Muscle of leg (tissue), 11 donors: Measurements from ENCODE around the gene DPH1. TPM values are rescaled to one million over a fixed set of nuclear protein-coding genes. Genes with fewer than 3 reads are reported as not detected.

Experiments used
- DNase-seq: peaks from one replicate; pipeline ENCODE4 v3.0.0; 2013
- H3K27ac ChIP-seq: one replicate; pipeline ENCODE4 v1.5.1; 2013; ENCODE audit warnings: mild to moderate bottlenecking, low read length, control low read depth
- H3K27me3 ChIP-seq: one replicate; pipeline ENCODE4 v1.6.1; 2013; ENCODE audit warnings: low read length; ENCODE audit not compliant: control insufficient read depth, insufficient read depth
- H3K36me3 ChIP-seq: one replicate; pipeline ENCODE4 v1.6.1; 2013; ENCODE audit warnings: low read length; ENCODE audit not compliant: control insufficient read depth, insufficient read depth
- H3K4me1 ChIP-seq: one replicate; pipeline ENCODE4 v1.6.1; 2013; ENCODE audit warnings: low read length; ENCODE audit not compliant: control insufficient read depth, insufficient read depth
- H3K4me3 ChIP-seq: one replicate; pipeline ENCODE4 v1.5.1; 2013; ENCODE audit warnings: low read length, control low read depth
- H3K9me3 ChIP-seq: replicated peaks from 2 replicates; pipeline ENCODE4 v1.6.1; 2013; ENCODE audit warnings: low read depth, low read length; ENCODE audit not compliant: control insufficient read depth
- WGBS: methylation state at CpG from one replicate; pipeline ENCODE4 v1.1.5; 2013; ENCODE audit warnings: missing lambda C conversion rate; ENCODE audit not compliant: insufficient coverage; 5-methylcytosine and 5-hydroxymethylcytosine counted together
- polyA plus RNA-seq, 8 donors: library from polyadenylated mRNA; unstranded; fragments of 120-200 nt; gene quantifications; one replicate each; pipeline versions ENCODE4 v1.2.1 to v1.2.3, GENCODE V29; 2013; ENCODE audit warnings: inconsistent platforms in 1 of 8, low replicate concordance in 1 of 8; ENCODE audit not compliant: insufficient read length in 8 of 8, insufficient read depth in 1 of 8
- total RNA-seq: library from RNA; stranded (reverse); fragments of 120-200 nt; gene quantifications from one replicate; pipeline ENCODE4 v1.2.4, GENCODE V29; 2013

DPH1 gene
- total and polyA plus RNA-seq, 9 donors = 23.3 to 37.0 (median 31.2) TPM

DNA sequence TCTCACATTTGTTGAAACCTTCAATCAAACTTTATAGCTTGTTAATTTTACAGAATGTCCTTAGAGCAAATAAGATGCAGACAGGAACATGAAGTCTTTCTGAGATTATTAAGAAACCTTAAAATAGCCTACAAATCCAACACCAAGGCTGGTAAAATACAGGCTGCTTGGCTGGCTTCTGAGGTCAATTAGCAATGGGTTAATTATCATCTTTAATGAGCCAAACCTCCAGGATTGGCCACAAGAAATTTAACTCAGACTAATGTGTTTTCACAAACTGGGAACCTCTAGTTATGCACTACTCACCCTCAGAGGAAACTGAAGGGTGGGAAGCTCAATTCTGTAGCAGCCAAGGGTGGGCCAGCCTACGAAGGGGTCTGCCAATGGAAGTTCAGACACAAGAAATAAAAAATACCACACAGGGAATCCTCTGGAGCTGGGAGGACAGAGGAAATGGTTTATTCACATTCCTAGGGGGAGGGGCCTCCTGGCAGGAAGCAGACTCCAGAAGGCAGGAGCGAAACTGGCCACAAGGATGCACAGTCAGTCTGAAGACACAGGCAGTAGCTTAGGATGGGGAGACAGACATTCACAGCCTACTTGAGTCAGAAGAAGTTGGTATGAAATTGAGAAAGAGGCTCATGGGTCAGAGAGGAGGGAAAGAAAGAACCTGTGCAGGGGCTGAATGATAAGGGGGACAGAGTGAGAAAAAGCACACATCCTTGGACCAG lies 61.0 kb downstream of the DPH1 start:
- DNase-seq = peak; percentile 95
- WGBS = 9% methylated on average over 1 of the region's 2 CpGs
- Histone ChIP-seq H3K4me1 (peaks cover 69% of the 10 kb centered on the region), H3K27ac (peak overlapping the region; percentile 99), H3K27me3 (no peaks in the 10 kb centered on the region), H3K9me3 (no peaks in the 10 kb centered on the region), H3K36me3 (peaks cover 8% of the 10 kb centered on the region), H3K4me3 (no peak overlapping the region)

- H3K9me3 ChIP-seq = no peaks in the 10 kb centered on the region
- no peak for DNase-seq
- no peak overlapping the region for H3K4me3 ChIP-seq
- peaks cover 3% of the 10 kb centered on the region for H3K36me3 ChIP-seq
- WGBS = 79% methylated on average over 2 of the region's 4 CpGs
- no peaks in the 10 kb centered on the region for H3K27me3 ChIP-seq
- peak overlapping the region; percentile 15 for H3K27ac ChIP-seq
- H3K4me1 ChIP-seq = peaks cover 56% of the 10 kb centered on the region
Observed at GRCh38 chr17:2092253-2092652, 62.3 kb downstream of the DPH1 start.

- Histone ChIP-seq H3K27me3 (no peaks in the 10 kb centered on the region), H3K36me3 (peaks cover 3% of the 10 kb centered on the region), H3K27ac (no peak overlapping the region), H3K4me3 (no peak overlapping the region), H3K9me3 (no peaks in the 10 kb centered on the region), H3K4me1 (peaks cover 45% of the 10 kb centered on the region)
- WGBS = 81% methylated on average over 3 of the region's 5 CpGs
- DNase-seq = no peak
Observed at GRCh38 chr17:2093349-2093748, 63.4 kb downstream of the DPH1 start.

Other genes starting within 250 kb of the DPH1 start
- gene SMYD4, start 200.3 kb upstream of the DPH1 start, total RNA-seq = 6.9 TPM
- 1 to 10 TPM; 6.0 to 8.3 (median 6.8) TPM for gene SMYD4, start 200.3 kb upstream of the DPH1 start, polyA plus RNA-seq
- gene RPA1, start 200.1 kb upstream of the DPH1 start, total RNA-seq = 14.9 TPM
- gene RPA1, start 200.1 kb upstream of the DPH1 start, polyA plus RNA-seq = 10 to 100 TPM; 38.2 to 71.9 (median 50.1) TPM
- 1.8 TPM for gene RTN4RL1, start 4.8 kb upstream of the DPH1 start, total RNA-seq
- gene RTN4RL1, start 4.8 kb upstream of the DPH1 start, polyA plus RNA-seq = 1 to 10 TPM; 1.0 to 2.3 (median 1.6) TPM
- 21.8 TPM for gene OVCA2, start 11.9 kb downstream of the DPH1 start, total RNA-seq
- 10 to 100 TPM in 7 of 8 donors, 1 to 10 TPM in 1; 8.7 to 15.0 (median 13.6) TPM for gene OVCA2, start 11.9 kb downstream of the DPH1 start, polyA plus RNA-seq
- gene HIC1, start 24.9 kb downstream of the DPH1 start, total RNA-seq = 31.3 TPM
- gene HIC1, start 24.9 kb downstream of the DPH1 start, polyA plus RNA-seq = 10 to 100 TPM; 28.1 to 60.4 (median 44.0) TPM